ENCODE results near the gene TSPEAR. TPM values are rescaled to one million over a fixed set of nuclear protein-coding genes. Genes with fewer than 3 reads are reported as not detected.

Gene TSPEAR
- total and polyA plus RNA-seq, 2 of the 13 experiments (the other 11 are each of a cell fraction or from before 2014, with no cell fraction given), result 0.07 to 0.32 TPM

GRCh38 chr21:44614161-44614631, 97.2 kb downstream of the TSPEAR start:
- no peak overlapping the region for H3K4me2 ChIP-seq (ENCODE audit: low read depth, low read length)
- ChIA-PET POLR2A (no interaction called here), CTCF (ENCODE audit: low intra/inter-chr PET ratio, low total read pairs) (no interaction called here)
- no peaks in the 10 kb centered on the region for H3K36me3 ChIP-seq (replicated peaks in 1 of 2; ENCODE audit: control insufficient read depth in 1 of 2, insufficient read depth in 2 of 2, low read length in 2 of 2)
- no peak overlapping the region for H3K4me3 ChIP-seq (replicated peaks in 1 of 3; ENCODE audit: insufficient read depth in 1 of 3, low read depth in 2 of 3, low read length in 3 of 3)
- FAIRE-seq (no peak), ATAC-seq (no peak), DNase-seq (ENCODE audit: low spot score) (no peak)
- in situ Hi-C loops (cut with HindIII; ENCODE audit: extremely low pct_ligation_motif_present, low pct_unique_long_range_greater_than_20kb) (no loop called here), intact Hi-C loops (cut with micrococcal nuclease; ENCODE audit: unreplicated experiment) (no loop called here)
- H2AFZ ChIP-seq (ENCODE audit: low read length), result no peak overlapping the region
- 29% methylated on average over 11 of the region's 20 CpGs for WGBS (ENCODE audit: low lambda C conversion rate)
- H3K4me1 ChIP-seq (ENCODE audit: insufficient read depth, low read length), result no peaks in the 10 kb centered on the region
- H3K27me3 ChIP-seq (ENCODE audit: control insufficient read depth in 1 of 2, insufficient read depth in 2 of 2, low read length in 2 of 2), result peaks cover 1 to 28% of the 10 kb centered on the region in 2 experiments; a peak in 3 of 5 replicates
- H3K9ac ChIP-seq (ENCODE audit: insufficient read depth, low read depth, low read length), result no peak overlapping the region
- no peak overlapping the region for H3K27ac ChIP-seq (ENCODE audit: extremely low read length, insufficient read depth, low read length)
- H3K79me2 ChIP-seq (ENCODE audit: insufficient read depth, low read length), result no peaks in the 10 kb centered on the region
- TF ChIP-seq CREB1 (IDR thresholded peaks at IDR 0.05) (peak; percentile 52), CREB1 (CRISPR knock-in tag; IDR thresholded peaks at IDR 0.05) (no peak), SAP130 (CRISPR knock-in tag; IDR thresholded peaks at IDR 0.05; ENCODE audit: low read depth) (no peak)
- no peaks in the 10 kb centered on the region for H4K20me1 ChIP-seq (ENCODE audit: insufficient read depth, low read length)
- no TSS peak for BruUV-seq (replicated peaks)
- H3K9me3 ChIP-seq (ENCODE audit: low read length), result peaks cover 23% of the 10 kb centered on the region; the same call in 1 of the 2 replicates

- DNase-seq (ENCODE audit: low spot score), result no peak
- no TSS peak for BruUV-seq (replicated peaks)
- WGBS (ENCODE audit: low lambda C conversion rate), result 44% methylated on average over 12 of the region's 26 CpGs
Measured at GRCh38 chr21:44613386-44614155, 97.8 kb downstream of the TSPEAR start.

More at GRCh38 chr21:44613386-44614155, 97.8 kb downstream of the TSPEAR start:
- ChIA-PET POLR2A (no interaction called here), CTCF (ENCODE audit: low intra/inter-chr PET ratio, low total read pairs) (no interaction called here)
- Histone ChIP-seq H3K4me2 (ENCODE audit: low read depth, low read length) (no peak overlapping the region), H3K4me3 (replicated peaks in 1 of 3; ENCODE audit: insufficient read depth in 1 of 3, low read depth in 2 of 3, low read length in 3 of 3) (no peak overlapping the region), H3K4me1 (ENCODE audit: insufficient read depth, low read length) (no peaks in the 10 kb centered on the region), H3K36me3 (replicated peaks in 1 of 2; ENCODE audit: control insufficient read depth in 1 of 2, insufficient read depth in 2 of 2, low read length in 2 of 2) (no peaks in the 10 kb centered on the region), H3K9me3 (ENCODE audit: low read length) (peaks cover 24% of the 10 kb centered on the region; the same call in 1 of the 2 replicates), H3K27me3 (ENCODE audit: control insufficient read depth in 1 of 2, insufficient read depth in 2 of 2, low read length in 2 of 2) (peaks cover 2 to 28% of the 10 kb centered on the region in 2 experiments; a peak in 3 of 5 replicates), H3K9ac (ENCODE audit: insufficient read depth, low read depth, low read length) (no peak overlapping the region), H3K79me2 (ENCODE audit: insufficient read depth, low read length) (no peaks in the 10 kb centered on the region), H2AFZ (ENCODE audit: low read length) (no peak overlapping the region), H3K27ac (ENCODE audit: extremely low read length, insufficient read depth, low read length) (no peak overlapping the region), H4K20me1 (ENCODE audit: insufficient read depth, low read length) (no peaks in the 10 kb centered on the region)
- ATAC-seq (peak; percentile 19; the same call in 1 of the 3 replicates), FAIRE-seq (no peak)
- intact Hi-C loops (cut with micrococcal nuclease; ENCODE audit: unreplicated experiment) (no loop called here), in situ Hi-C loops (cut with HindIII; ENCODE audit: extremely low pct_ligation_motif_present, low pct_unique_long_range_greater_than_20kb) (no loop called here)
- TF ChIP-seq, protein P1, sequence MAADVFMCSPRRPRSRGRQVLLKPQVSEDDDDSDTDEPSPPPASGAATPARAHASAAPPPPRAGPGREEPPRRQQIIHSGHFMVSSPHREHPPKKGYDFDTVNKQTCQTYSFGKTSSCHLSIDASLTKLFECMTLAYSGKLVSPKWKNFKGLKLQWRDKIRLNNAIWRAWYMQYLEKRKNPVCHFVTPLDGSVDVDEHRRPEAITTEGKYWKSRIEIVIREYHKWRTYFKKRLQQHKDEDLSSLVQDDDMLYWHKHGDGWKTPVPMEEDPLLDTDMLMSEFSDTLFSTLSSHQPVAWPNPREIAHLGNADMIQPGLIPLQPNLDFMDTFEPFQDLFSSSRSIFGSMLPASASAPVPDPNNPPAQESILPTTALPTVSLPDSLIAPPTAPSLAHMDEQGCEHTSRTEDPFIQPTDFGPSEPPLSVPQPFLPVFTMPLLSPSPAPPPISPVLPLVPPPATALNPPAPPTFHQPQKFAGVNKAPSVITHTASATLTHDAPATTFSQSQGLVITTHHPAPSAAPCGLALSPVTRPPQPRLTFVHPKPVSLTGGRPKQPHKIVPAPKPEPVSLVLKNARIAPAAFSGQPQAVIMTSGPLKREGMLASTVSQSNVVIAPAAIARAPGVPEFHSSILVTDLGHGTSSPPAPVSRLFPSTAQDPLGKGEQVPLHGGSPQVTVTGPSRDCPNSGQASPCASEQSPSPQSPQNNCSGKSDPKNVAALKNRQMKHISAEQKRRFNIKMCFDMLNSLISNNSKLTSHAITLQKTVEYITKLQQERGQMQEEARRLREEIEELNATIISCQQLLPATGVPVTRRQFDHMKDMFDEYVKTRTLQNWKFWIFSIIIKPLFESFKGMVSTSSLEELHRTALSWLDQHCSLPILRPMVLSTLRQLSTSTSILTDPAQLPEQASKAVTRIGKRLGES (CRISPR knock-in tag; IDR thresholded peaks at IDR 0.05; ENCODE audit: borderline replicate concordance), result no peak
- TF ChIP-seq CCAR2 (optimal IDR thresholded peaks at IDR 0.05; ENCODE audit: low read depth, low read length) (no peak), NR3C1 (CRISPR knock-in tag; IDR thresholded peaks at IDR 0.05) (no peak), ZNF704 (CRISPR knock-in tag; IDR thresholded peaks at IDR 0.05; ENCODE audit: borderline replicate concordance) (no peak), ZNF10 (CRISPR knock-in tag; IDR thresholded peaks at IDR 0.05; ENCODE audit: borderline replicate concordance, low read depth) (no peak), ZGPAT (CRISPR knock-in tag; IDR thresholded peaks at IDR 0.05) (no peak), ZNF644 (CRISPR knock-in tag; IDR thresholded peaks at IDR 0.05; ENCODE audit: low read depth) (no peak), KDM4B (CRISPR knock-in tag; IDR thresholded peaks at IDR 0.05) (no peak), SAFB2 (CRISPR knock-in tag; IDR thresholded peaks at IDR 0.05; ENCODE audit: borderline replicate concordance, low read depth) (no peak)
